ENCODE measurements around the gene ZNF618. TPM values are rescaled to one million over a fixed set of nuclear protein-coding genes. Genes with fewer than 3 reads are reported as not detected.

ZNF618 gene
- total and polyA plus RNA-seq, 2 experiments from 2014 or later, result 12.1 to 22.1 TPM

DNA sequence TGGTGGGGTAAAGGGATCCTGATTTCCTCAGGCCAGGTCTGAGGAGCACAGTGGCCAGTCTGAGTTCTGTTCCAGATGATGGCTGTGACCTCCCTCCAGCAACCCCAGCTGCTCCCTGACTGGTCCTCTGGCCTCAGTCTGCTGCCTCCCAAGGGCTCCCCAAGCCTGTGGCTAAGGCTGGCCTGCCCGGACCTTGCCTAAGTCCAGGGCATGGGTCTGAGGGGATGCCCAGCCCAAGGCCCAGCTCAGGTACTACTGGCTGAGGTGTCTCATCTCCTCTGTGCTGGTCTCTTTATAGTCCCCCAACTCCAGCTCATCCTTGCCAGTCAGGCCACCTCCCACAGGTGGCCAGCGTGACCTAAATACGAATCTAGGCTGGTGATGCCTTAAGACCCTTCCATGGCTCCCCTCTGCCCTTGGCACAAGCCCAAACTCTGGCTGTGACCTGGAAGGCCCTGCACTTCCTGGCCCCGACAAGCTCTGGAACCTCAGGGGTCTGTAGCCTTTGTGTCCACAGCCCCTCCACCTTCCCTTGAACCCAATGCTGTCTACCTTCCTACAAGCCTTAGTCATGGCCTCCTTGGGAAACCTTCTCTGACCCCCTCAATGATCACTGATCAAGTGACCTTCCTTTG, 213.2 kb downstream of the ZNF618 start (continued):
- TF ChIP-seq CTCF (conservative IDR thresholded peaks at IDR 0.05; ENCODE audit: low read depth in 2 of 2), result no peak
- TF ChIP-seq ZNF331 (CRISPR knock-in tag; IDR thresholded peaks at IDR 0.05; ENCODE audit: low read depth), result no peak
- TF ChIP-seq REST (IDR thresholded peaks at IDR 0.05; ENCODE audit: unreplicated experiment), result no peak
- TF ChIP-seq ZNF114 (CRISPR knock-in tag; IDR thresholded peaks at IDR 0.05), result no peak
- TF ChIP-seq, protein P1, sequence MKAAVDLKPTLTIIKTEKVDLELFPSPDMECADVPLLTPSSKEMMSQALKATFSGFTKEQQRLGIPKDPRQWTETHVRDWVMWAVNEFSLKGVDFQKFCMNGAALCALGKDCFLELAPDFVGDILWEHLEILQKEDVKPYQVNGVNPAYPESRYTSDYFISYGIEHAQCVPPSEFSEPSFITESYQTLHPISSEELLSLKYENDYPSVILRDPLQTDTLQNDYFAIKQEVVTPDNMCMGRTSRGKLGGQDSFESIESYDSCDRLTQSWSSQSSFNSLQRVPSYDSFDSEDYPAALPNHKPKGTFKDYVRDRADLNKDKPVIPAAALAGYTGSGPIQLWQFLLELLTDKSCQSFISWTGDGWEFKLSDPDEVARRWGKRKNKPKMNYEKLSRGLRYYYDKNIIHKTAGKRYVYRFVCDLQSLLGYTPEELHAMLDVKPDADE (IDR thresholded peaks at IDR 0.05), result no peak
- no peak for TF ChIP-seq POLR2AphosphoS5 (IDR thresholded peaks at IDR 0.05; ENCODE audit: low read depth)
- TF ChIP-seq JUNB (IDR thresholded peaks at IDR 0.05; ENCODE audit: unreplicated experiment), result no peak

DNA sequence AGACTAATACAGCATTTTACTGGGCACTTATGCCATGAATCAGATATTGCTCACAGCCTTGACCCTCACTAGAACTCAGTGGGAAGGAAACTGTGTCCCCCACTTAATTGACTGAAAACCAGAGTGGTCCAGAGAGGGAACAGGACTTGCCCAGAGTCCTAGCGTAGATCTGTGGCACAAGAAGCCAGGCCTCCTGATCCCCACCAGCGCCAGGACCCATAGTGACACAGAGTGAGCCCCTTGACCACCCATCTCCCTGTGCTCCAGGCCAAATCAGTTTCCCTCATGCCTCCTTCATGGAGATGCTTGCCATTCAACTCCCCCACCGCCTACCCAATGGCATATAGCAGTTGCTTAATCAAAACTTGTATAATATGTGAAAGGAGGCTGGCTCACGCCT, 214.7 kb downstream of the ZNF618 start:
- Histone ChIP-seq H3K4me1 (ENCODE audit: insufficient read depth) (no peaks in the 10 kb centered on the region), H3K4me2 (no peak overlapping the region), H2AFZ (no peak overlapping the region), H3K79me2 (replicated peaks; ENCODE audit: insufficient read depth) (no peaks in the 10 kb centered on the region), H3K27ac (ENCODE audit: low read depth) (no peak overlapping the region), H3K4me3 (no peak overlapping the region), H3K27me3 (ENCODE audit: insufficient read depth) (no peaks in the 10 kb centered on the region), H3K36me3 (ENCODE audit: insufficient read depth) (no peaks in the 10 kb centered on the region), H4K20me1 (replicated peaks; ENCODE audit: insufficient read depth) (no peaks in the 10 kb centered on the region), H3K9me2 (ENCODE audit: insufficient read depth) (no peaks in the 10 kb centered on the region), H3F3A (replicated peaks; ENCODE audit: low read depth) (no peaks in the 10 kb centered on the region)
- no peaks in the 10 kb centered on the region for H3K9me3 Mint-ChIP-seq
- DNase-seq (ENCODE audit: low spot score) (no peak), ATAC-seq (no peak)
- no peaks in the 10 kb centered on the region for H3K36me3 Mint-ChIP-seq (ENCODE audit: low read depth)
- H3K27ac Mint-ChIP-seq, result no peak overlapping the region
- TF ChIP-seq NANOG (IDR thresholded peaks at IDR 0.05; ENCODE audit: borderline replicate concordance), result no peak
- TF ChIP-seq POLR2AphosphoS5 (IDR thresholded peaks at IDR 0.05; ENCODE audit: low read depth), result no peak
- no peak for TF ChIP-seq CTCF (conservative IDR thresholded peaks at IDR 0.05; ENCODE audit: low read depth in 2 of 2)
- no peak for TF ChIP-seq EZH2phosphoT487 (IDR thresholded peaks at IDR 0.05; ENCODE audit: unreplicated experiment)
- no peak for TF ChIP-seq JUNB (IDR thresholded peaks at IDR 0.05; ENCODE audit: unreplicated experiment)
- no peak for TF ChIP-seq CREB1 (CRISPR knock-in tag; IDR thresholded peaks at IDR 0.05; ENCODE audit: low read depth)
- no peak overlapping the region for H3K4me3 Mint-ChIP-seq
- peaks cover 11% of the 10 kb centered on the region for H3K27me3 Mint-ChIP-seq (ENCODE audit: insufficient read depth, low read depth, poor library complexity)
- H3K4me1 Mint-ChIP-seq, result no peaks in the 10 kb centered on the region
